HFFc6 (cell line): ENCODE data around the gene ANO4. TPM values are rescaled to one million over a fixed set of nuclear protein-coding genes. Genes with fewer than 3 reads are reported as not detected.

Experiments
- DNase-seq: peaks from one replicate; pipeline ENCODE4 v3.0.0-alpha.2; 2018
- H3K27ac Mint-ChIP-seq: 2 replicates; pipeline ENCODE4 v1.8.0; 2020; ENCODE audit warnings: mild to moderate bottlenecking, mixed read lengths
- H3K27me3 Mint-ChIP-seq: 2 replicates; pipeline ENCODE4 v1.8.0; 2021; ENCODE audit warnings: mild to moderate bottlenecking, moderate library complexity, mixed read lengths; ENCODE audit not compliant: insufficient read depth
- H3K36me3 Mint-ChIP-seq: 2 replicates; pipeline ENCODE4 v1.8.0; 2021; ENCODE audit warnings: low read depth, mixed read lengths
- H3K4me1 Mint-ChIP-seq: 2 replicates; pipeline ENCODE4 v1.8.0; 2020; ENCODE audit warnings: low read depth, mixed read lengths
- H3K4me3 Mint-ChIP-seq: 2 replicates; pipeline ENCODE4 v1.8.0; 2020; ENCODE audit warnings: mild to moderate bottlenecking, moderate library complexity, mixed read lengths
- H3K9me3 Mint-ChIP-seq: 2 replicates; pipeline ENCODE4 v1.8.0; 2020; ENCODE audit warnings: mild to moderate bottlenecking, mixed read lengths
- total RNA-seq, 6 experiments: library from RNA; stranded (reverse); fragmentation: NEBNext Ultra II Directional; extraction: Animal tissue kit (Norgen Biotek cat#: 25700); gene quantifications; 2 replicates in 1 of 6; 3 replicates in 5 of 6; pipeline ENCODE4 v1.2.3, GENCODE V29; 2021
- TF ChIP-seq, protein P1 (sequence below): fragments of 200-600 bp; sonication (generic); IDR thresholded peaks from 2 replicates; pipeline ENCODE4 v1.5.0; 2021; ENCODE audit warnings: antibody characterized with exemption, mild to moderate bottlenecking

ANO4 gene
- total RNA-seq, 6 experiments from 2014 or later, result not detected

DNA sequence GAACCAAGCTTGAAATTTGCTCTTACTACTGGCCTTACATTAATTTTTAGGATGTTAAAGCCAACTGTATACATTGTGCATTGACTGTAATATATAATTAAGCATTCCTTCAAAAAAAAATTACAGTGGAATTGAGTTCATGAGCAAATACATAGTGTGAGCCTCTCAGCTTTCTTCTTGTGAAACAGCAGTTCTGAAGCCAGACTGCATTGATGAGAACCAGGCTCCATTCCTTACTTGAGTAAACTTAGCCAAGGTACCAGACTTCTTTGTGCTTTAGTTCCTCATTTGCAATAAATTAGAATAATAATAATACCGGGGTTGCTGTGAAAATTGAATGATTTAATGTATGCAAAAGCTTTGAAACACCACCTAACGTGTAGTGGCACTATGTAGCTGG lies 169.5 kb downstream of the ANO4 start:
- TF ChIP-seq, protein P1, sequence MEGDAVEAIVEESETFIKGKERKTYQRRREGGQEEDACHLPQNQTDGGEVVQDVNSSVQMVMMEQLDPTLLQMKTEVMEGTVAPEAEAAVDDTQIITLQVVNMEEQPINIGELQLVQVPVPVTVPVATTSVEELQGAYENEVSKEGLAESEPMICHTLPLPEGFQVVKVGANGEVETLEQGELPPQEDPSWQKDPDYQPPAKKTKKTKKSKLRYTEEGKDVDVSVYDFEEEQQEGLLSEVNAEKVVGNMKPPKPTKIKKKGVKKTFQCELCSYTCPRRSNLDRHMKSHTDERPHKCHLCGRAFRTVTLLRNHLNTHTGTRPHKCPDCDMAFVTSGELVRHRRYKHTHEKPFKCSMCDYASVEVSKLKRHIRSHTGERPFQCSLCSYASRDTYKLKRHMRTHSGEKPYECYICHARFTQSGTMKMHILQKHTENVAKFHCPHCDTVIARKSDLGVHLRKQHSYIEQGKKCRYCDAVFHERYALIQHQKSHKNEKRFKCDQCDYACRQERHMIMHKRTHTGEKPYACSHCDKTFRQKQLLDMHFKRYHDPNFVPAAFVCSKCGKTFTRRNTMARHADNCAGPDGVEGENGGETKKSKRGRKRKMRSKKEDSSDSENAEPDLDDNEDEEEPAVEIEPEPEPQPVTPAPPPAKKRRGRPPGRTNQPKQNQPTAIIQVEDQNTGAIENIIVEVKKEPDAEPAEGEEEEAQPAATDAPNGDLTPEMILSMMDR, result no peak
- Mint-ChIP-seq H3K9me3 (peaks cover 8% of the 10 kb centered on the region), H3K27ac (no peak overlapping the region), H3K4me1 (no peaks in the 10 kb centered on the region), H3K27me3 (peaks cover 2% of the 10 kb centered on the region; the same call in 1 of the 2 replicates), H3K4me3 (no peak overlapping the region), H3K36me3 (no peaks in the 10 kb centered on the region)
- DNase-seq, result no peak

DNA sequence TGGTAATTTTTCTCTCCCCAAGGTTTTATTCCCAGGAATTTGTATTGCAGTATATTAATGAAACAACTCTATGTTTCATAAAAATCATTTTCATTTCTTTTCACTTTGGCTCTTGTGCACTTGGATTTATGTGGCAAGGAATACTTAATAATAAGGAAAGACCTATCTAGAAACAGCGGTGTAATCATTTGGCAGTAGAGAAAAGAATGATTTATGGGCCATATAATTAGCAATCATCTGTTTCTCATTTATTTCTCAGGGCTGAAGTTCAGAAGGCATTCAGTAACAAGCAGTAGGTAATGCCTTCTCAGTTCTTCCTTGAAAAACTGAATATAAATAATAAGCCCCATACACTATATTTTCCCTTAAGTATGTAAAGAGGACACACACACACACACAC lies 172.6 kb downstream of the ANO4 start:
- DNase-seq, result no peak
- Mint-ChIP-seq H3K9me3 (no peaks in the 10 kb centered on the region), H3K4me3 (no peak overlapping the region), H3K27me3 (peaks cover 2% of the 10 kb centered on the region; the same call in 1 of the 2 replicates), H3K4me1 (no peaks in the 10 kb centered on the region), H3K27ac (no peak overlapping the region), H3K36me3 (no peaks in the 10 kb centered on the region)
- TF ChIP-seq, protein P1, result no peak

DNA sequence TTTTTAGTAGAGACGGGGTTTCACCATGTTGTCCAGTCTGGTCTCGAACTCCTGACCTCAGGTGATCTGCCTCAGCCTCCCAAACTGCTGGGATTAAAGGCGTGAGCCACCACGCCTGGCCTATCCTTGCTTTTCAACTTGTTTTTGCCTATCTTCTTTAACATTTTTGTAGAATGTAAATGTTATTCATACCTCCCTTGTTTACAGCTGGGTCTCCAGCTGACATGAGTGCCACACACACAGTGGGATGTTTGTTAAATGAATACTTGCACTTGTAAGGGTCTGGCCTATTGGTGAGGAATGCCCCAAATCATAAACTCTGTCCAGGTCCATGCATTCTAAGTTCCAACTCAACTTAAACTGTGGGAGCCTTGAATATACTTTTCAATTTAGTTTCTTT lies 176.3 kb downstream of the ANO4 start:
- Mint-ChIP-seq H3K9me3 (peaks cover 5% of the 10 kb centered on the region; the same call in 1 of the 2 replicates), H3K27ac (no peak overlapping the region), H3K27me3 (no peaks in the 10 kb centered on the region; the same call in none of the 2 replicates)

DNA sequence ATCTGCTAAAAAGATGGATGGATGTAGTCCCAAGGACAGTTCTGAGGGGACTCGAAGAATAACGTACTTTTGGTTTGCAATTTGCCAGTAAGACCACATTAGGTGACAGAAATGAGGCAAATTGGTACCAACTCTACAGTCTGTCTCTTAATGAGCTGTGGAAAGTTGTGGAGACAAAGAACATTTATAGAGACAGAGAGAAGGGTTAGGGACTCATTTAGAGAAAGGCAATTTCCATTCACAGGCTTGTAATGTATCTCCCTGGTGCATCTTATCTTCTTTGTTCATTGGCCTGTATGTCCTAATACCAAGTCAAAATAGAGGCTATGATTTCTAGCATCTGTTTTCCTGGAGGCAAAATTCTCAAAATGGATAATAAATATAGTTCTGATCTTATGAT lies 177.5 kb downstream of the ANO4 start:
- peaks cover 13% of the 10 kb centered on the region; the same call in 1 of the 2 replicates for H3K9me3 Mint-ChIP-seq
- no peak for DNase-seq
- H3K27ac Mint-ChIP-seq, result no peak overlapping the region
- H3K36me3 Mint-ChIP-seq, result no peaks in the 10 kb centered on the region
- TF ChIP-seq, protein P1, result no peak
- no peaks in the 10 kb centered on the region; the same call in none of the 2 replicates for H3K27me3 Mint-ChIP-seq
- H3K4me1 Mint-ChIP-seq, result no peaks in the 10 kb centered on the region
- no peak overlapping the region for H3K4me3 Mint-ChIP-seq

More for the DNA sequence above, 176.3 kb downstream of the ANO4 start:
- no peak for DNase-seq
- Mint-ChIP-seq H3K4me3 (no peak overlapping the region), H3K4me1 (no peaks in the 10 kb centered on the region), H3K36me3 (no peaks in the 10 kb centered on the region)
- TF ChIP-seq, protein P1, result no peak

DNA sequence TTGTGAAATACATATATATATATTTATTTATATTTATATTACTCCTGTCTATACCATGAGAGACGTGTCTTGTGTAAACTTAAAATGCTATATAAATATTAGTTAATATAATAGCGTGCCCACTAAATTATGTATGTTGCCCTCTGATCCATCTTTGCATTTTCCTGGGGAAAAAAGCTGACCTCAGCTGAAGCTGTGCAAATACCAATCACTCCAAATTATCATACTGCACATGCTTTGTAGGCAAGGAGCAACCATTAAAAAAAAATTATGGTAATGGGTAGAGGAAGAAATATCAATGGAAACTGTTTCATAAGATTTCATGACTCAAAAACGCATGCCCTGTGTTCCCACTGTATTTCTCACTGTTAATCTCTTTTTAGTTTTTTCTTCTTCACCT lies 179.8 kb downstream of the ANO4 start:
- TF ChIP-seq, protein P1, result no peak
- no peak overlapping the region for H3K4me3 Mint-ChIP-seq
- no peak for DNase-seq
- no peak overlapping the region for H3K27ac Mint-ChIP-seq
- H3K36me3 Mint-ChIP-seq, result no peaks in the 10 kb centered on the region; the same call in 1 of the 2 replicates
- H3K27me3 Mint-ChIP-seq, result no peaks in the 10 kb centered on the region; the same call in none of the 2 replicates
- H3K4me1 Mint-ChIP-seq, result no peaks in the 10 kb centered on the region
- peaks cover 24% of the 10 kb centered on the region for H3K9me3 Mint-ChIP-seq
